Coronary artery (tissue), 2 donors: Measurements from ENCODE around the gene TINAGL1.

ENCODE experiments used
- DNase-seq: peaks from one replicate; pipeline ENCODE4 v3.0.0-alpha.2; 2017; ENCODE audit warnings: low spot score
- H3K27ac ChIP-seq, 2 donors: fragments of 200-600 bp; sonication (generic); one replicate each; pipeline ENCODE4 v1.5.1; 2016 to 2019
- H3K4me3 ChIP-seq: fragments of 200-600 bp; sonication (generic); 2 replicates; pipeline ENCODE4 v1.5.1; 2016; ENCODE audit warnings: mild to moderate bottlenecking, moderate library complexity
- TF ChIP-seq, protein P1 (sequence below): fragments of 200-600 bp; sonication (generic); IDR thresholded peaks from one replicate; pipeline ENCODE4 v1.5.1; 2019; ENCODE audit warnings: antibody characterized with exemption

Gene TINAGL1

DNA sequence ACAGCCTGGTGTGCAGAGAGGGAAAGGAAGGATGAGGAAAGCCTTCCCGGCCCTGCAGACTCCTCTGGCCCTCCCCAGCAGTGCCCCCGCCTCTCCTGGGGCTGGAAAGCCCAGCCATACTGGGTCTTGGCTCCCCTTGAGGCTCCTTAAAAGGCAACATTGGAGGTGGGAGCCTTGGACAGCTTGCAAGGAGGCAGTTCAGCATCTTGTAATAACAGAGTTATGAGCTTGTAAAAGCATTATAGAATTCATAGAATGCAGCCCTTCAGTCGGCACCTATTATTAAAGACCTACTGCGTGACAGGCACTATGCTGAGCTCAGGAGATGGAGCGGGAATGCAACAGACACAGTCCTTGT, 4.2 kb downstream of the TINAGL1 start:
- peak; percentile 92 for DNase-seq
- TF ChIP-seq, protein P1, sequence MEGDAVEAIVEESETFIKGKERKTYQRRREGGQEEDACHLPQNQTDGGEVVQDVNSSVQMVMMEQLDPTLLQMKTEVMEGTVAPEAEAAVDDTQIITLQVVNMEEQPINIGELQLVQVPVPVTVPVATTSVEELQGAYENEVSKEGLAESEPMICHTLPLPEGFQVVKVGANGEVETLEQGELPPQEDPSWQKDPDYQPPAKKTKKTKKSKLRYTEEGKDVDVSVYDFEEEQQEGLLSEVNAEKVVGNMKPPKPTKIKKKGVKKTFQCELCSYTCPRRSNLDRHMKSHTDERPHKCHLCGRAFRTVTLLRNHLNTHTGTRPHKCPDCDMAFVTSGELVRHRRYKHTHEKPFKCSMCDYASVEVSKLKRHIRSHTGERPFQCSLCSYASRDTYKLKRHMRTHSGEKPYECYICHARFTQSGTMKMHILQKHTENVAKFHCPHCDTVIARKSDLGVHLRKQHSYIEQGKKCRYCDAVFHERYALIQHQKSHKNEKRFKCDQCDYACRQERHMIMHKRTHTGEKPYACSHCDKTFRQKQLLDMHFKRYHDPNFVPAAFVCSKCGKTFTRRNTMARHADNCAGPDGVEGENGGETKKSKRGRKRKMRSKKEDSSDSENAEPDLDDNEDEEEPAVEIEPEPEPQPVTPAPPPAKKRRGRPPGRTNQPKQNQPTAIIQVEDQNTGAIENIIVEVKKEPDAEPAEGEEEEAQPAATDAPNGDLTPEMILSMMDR = no peak
- Histone ChIP-seq H3K4me3 (peak overlapping the region; percentile 91), H3K27ac (peak overlapping the region; percentile 95 to 99)

GRCh38 chr1:31580891-31581603, 4.7 kb downstream of the TINAGL1 start:
- peak; percentile 64 for DNase-seq
- TF ChIP-seq, protein P1 = no peak
- peak overlapping the region; percentile 91 for H3K4me3 ChIP-seq
- peak overlapping the region; percentile 95 to 99 for H3K27ac ChIP-seq

DNA sequence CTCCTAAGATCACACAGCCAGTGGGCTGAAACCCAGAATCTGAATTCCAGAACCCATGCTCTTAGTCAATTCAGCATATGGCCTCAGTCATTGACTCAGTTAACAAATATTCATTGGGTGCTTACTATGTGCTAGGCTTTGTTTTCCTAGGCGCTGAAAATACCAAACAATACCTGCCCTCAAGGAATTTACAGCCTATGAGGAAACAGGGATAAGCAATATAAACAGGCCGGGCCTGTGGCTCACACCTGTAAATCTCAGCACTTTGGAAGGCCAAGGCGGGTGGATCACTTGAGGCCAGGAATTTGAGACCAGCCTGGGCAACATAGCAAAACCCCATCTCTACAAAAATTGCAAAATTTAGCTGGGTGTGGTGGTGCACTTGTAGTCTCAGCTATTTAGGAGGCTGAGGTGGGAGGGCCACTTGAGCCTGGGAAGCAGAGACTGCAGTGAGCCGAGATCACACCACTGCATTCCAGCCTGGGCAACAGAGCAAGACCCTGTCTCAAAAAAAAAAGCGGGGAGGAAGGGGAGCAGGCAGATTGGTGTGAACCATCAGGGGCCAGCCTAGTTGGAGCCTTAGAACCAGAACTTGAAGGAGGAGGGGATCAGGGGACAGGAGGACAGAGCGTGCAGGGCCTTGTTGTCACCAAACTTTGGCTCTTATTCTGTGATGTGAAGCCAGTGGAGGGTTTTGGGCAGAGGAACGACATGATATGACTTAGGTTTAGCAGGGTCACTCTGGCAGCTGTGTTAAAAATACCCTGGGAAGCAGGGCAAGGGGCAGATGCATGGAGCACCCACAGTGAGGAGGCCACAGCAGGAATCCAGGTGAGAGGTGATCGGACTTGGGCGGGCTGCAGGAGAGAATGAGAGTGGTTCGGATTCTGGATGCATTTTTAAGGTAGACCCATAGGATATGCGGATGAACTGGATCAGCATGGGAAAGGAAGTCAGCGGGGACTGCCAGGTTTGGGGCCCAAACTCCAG, 5.8 kb downstream of the TINAGL1 start:
- peak overlapping the region; percentile 95 to 99 for H3K27ac ChIP-seq
- DNase-seq = peak; percentile 16
- peak overlapping the region; percentile 91 for H3K4me3 ChIP-seq
- TF ChIP-seq, protein P1 = no peak

GRCh38 chr1:31583082-31583994, 7.0 kb downstream of the TINAGL1 start:
- DNase-seq = no peak

GRCh38 chr1:31583995-31584868, 7.9 kb downstream of the TINAGL1 start:
- TF ChIP-seq, protein P1 = no peak
- H3K4me3 ChIP-seq = peak overlapping the region; percentile 91
- DNase-seq = peak; percentile 97
- H3K27ac ChIP-seq = peak overlapping the region; percentile 95 to 99

More at GRCh38 chr1:31583082-31583994, 7.0 kb downstream of the TINAGL1 start:
- peak overlapping the region; percentile 95 to 99 for H3K27ac ChIP-seq
- peak overlapping the region; percentile 91 for H3K4me3 ChIP-seq
- TF ChIP-seq, protein P1 = no peak
